WTC11 (cell line): ENCODE data around the gene CACNA1C. TPM values are rescaled to one million over a fixed set of nuclear protein-coding genes. Genes with fewer than 3 reads are reported as not detected.

Experiments used
- ARID4B ChIP-seq: sonication (generic); formaldehyde crosslinking; IDR thresholded peaks from 2 replicates; pipeline ENCODE4 v1.8.0; 2023; ENCODE audit warnings: missing genetic modification reagents, mild to moderate bottlenecking, borderline replicate concordance
- ERG ChIP-seq: fragments of 250-450 bp; sonication (Bioruptor Pico); IDR thresholded peaks from 2 replicates; pipeline ENCODE4 v1.8.0; 2021; ENCODE audit warnings: mild to moderate bottlenecking
- ETV6 ChIP-seq: sonication (generic); formaldehyde crosslinking; IDR thresholded peaks from 2 replicates; pipeline ENCODE4 v1.8.1; 2022; ENCODE audit warnings: mild to moderate bottlenecking, missing genetic modification reagents
- OVOL2 ChIP-seq: fragments of 250-450 bp; sonication (Bioruptor Pico); IDR thresholded peaks from 2 replicates; pipeline ENCODE4 v1.9.0; 2021; ENCODE audit warnings: mild to moderate bottlenecking, borderline replicate concordance
- SMAD4 ChIP-seq: sonication (generic); formaldehyde crosslinking; IDR thresholded peaks from 2 replicates; pipeline ENCODE4 v1.8.0; 2022; ENCODE audit warnings: mild to moderate bottlenecking, missing genetic modification reagents
- TP53 ChIP-seq: sonication (generic); formaldehyde crosslinking; IDR thresholded peaks from 2 replicates; pipeline ENCODE4 v1.8.1; 2023; ENCODE audit warnings: mild to moderate bottlenecking, missing genetic modification reagents
- ZNF232 ChIP-seq: sonication (generic); formaldehyde crosslinking; IDR thresholded peaks from 2 replicates; pipeline ENCODE4 v1.8.0; 2022; ENCODE audit warnings: mild to moderate bottlenecking, missing genetic modification reagents
- ZNF532 ChIP-seq: fragments of 250-450 bp; sonication (Bioruptor Pico); IDR thresholded peaks from 2 replicates; pipeline ENCODE4 v1.9.0; 2021; ENCODE audit warnings: mild to moderate bottlenecking, borderline replicate concordance
- ZNF671 ChIP-seq: fragments of 250-450 bp; sonication (Bioruptor Pico); IDR thresholded peaks from 2 replicates; pipeline ENCODE4 v1.8.0; 2021; ENCODE audit warnings: mild to moderate bottlenecking
- total RNA-seq: library from RNA; stranded (reverse); gene quantifications from 3 replicates; pipeline ENCODE4 v1.2.3, GENCODE V29; 2021
- TF ChIP-seq, protein P1 (sequence below): sonication (generic); formaldehyde crosslinking; conservative IDR thresholded peaks from 2 replicates; pipeline ENCODE4 v1.8.1; 2023; ENCODE audit warnings: mild to moderate bottlenecking, low read depth, missing genetic modification reagents, moderate library complexity
- TF ChIP-seq, protein P2 (sequence below): sonication (generic); formaldehyde crosslinking; IDR thresholded peaks from 2 replicates; pipeline ENCODE4 v1.8.1; 2023; ENCODE audit warnings: mild to moderate bottlenecking, moderate library complexity, missing genetic modification reagents
- TF ChIP-seq, protein P3 (sequence below): sonication (generic); formaldehyde crosslinking; IDR thresholded peaks from 2 replicates; pipeline ENCODE4 v1.8.0; 2022; ENCODE audit warnings: missing genetic modification reagents

CACNA1C gene
- total RNA-seq, 1 experiment from 2014 or later, result 1.7 TPM

DNA sequence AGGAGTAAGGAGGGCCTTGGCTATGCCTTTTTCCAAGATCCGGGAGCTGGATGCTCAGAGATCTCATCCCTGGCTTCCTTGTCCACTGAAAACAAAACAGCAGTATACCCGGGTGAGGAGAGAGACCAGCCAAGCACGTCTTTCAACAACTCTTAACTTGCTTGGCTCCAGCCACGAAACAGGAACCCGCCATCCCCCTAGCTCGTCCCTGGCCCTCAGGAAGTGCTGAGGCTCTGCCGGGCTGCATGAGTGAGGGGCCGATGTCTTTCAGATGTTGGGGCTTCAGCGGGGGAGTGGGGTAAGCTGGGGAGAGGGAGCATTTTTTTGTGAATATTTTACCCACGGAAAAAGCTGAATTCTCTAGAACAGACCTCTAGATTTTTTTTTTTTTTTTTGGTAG, 231.1 kb downstream of the CACNA1C start (continued):
- TF ChIP-seq ZNF532, result no peak
- TF ChIP-seq ZNF671, result no peak
- TF ChIP-seq ZNF232 (CRISPR knock-in tag), result no peak
- TF ChIP-seq ARID4B (CRISPR knock-in tag), result no peak
- TF ChIP-seq ETV6 (CRISPR knock-in tag), result no peak
- no peak for TF ChIP-seq SMAD4
- TF ChIP-seq, protein P1, sequence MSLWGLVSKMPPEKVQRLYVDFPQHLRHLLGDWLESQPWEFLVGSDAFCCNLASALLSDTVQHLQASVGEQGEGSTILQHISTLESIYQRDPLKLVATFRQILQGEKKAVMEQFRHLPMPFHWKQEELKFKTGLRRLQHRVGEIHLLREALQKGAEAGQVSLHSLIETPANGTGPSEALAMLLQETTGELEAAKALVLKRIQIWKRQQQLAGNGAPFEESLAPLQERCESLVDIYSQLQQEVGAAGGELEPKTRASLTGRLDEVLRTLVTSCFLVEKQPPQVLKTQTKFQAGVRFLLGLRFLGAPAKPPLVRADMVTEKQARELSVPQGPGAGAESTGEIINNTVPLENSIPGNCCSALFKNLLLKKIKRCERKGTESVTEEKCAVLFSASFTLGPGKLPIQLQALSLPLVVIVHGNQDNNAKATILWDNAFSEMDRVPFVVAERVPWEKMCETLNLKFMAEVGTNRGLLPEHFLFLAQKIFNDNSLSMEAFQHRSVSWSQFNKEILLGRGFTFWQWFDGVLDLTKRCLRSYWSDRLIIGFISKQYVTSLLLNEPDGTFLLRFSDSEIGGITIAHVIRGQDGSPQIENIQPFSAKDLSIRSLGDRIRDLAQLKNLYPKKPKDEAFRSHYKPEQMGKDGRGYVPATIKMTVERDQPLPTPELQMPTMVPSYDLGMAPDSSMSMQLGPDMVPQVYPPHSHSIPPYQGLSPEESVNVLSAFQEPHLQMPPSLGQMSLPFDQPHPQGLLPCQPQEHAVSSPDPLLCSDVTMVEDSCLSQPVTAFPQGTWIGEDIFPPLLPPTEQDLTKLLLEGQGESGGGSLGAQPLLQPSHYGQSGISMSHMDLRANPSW (CRISPR knock-in tag), result no peak
- TF ChIP-seq, protein P2, sequence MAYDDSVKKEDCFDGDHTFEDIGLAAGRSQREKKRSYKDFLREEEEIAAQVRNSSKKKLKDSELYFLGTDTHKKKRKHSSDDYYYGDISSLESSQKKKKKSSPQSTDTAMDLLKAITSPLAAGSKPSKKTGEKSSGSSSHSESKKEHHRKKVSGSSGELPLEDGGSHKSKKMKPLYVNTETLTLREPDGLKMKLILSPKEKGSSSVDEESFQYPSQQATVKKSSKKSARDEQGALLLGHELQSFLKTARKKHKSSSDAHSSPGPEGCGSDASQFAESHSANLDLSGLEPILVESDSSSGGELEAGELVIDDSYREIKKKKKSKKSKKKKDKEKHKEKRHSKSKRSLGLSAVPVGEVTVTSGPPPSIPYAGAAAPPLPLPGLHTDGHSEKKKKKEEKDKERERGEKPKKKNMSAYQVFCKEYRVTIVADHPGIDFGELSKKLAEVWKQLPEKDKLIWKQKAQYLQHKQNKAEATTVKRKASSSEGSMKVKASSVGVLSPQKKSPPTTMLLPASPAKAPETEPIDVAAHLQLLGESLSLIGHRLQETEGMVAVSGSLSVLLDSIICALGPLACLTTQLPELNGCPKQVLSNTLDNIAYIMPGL (CRISPR knock-in tag), result no peak
- TF ChIP-seq, protein P3, sequence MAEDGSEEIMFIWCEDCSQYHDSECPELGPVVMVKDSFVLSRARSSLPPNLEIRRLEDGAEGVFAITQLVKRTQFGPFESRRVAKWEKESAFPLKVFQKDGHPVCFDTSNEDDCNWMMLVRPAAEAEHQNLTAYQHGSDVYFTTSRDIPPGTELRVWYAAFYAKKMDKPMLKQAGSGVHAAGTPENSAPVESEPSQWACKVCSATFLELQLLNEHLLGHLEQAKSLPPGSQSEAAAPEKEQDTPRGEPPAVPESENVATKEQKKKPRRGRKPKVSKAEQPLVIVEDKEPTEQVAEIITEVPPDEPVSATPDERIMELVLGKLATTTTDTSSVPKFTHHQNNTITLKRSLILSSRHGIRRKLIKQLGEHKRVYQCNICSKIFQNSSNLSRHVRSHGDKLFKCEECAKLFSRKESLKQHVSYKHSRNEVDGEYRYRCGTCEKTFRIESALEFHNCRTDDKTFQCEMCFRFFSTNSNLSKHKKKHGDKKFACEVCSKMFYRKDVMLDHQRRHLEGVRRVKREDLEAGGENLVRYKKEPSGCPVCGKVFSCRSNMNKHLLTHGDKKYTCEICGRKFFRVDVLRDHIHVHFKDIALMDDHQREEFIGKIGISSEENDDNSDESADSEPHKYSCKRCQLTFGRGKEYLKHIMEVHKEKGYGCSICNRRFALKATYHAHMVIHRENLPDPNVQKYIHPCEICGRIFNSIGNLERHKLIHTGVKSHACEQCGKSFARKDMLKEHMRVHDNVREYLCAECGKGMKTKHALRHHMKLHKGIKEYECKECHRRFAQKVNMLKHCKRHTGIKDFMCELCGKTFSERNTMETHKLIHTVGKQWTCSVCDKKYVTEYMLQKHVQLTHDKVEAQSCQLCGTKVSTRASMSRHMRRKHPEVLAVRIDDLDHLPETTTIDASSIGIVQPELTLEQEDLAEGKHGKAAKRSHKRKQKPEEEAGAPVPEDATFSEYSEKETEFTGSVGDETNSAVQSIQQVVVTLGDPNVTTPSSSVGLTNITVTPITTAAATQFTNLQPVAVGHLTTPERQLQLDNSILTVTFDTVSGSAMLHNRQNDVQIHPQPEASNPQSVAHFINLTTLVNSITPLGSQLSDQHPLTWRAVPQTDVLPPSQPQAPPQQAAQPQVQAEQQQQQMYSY, result no peak
- no peak for TF ChIP-seq ERG (CRISPR knock-in tag)
- no peak for TF ChIP-seq TP53 (CRISPR knock-in tag)
- no peak for TF ChIP-seq OVOL2 (CRISPR knock-in tag)
